ENCODE measurements around the gene CCL16. TPM values are rescaled to one million over a fixed set of nuclear protein-coding genes. Genes with fewer than 3 reads are reported as not detected.
"Not testable (repeated sequence)": the region's sequence is repeated elsewhere in the genome, so short reads cannot be mapped to it uniquely, and the experiment has no call there.

Gene CCL16
- total and polyA plus RNA-seq, 7 experiments from 2014 or later = not detected

- CTCF ChIA-PET = no interaction called here
- Histone ChIP-seq H3K4me1 (ENCODE audit: control insufficient read depth in 2 of 2, insufficient read depth in 2 of 2, low read length in 2 of 2) (peaks cover 0 to 13% of the 10 kb centered on the region in 2 donors), H3K4me3 (ENCODE audit: low read length) (no peak overlapping the region), H3K36me3 (ENCODE audit: control insufficient read depth in 2 of 3, insufficient read depth in 3 of 3, low read length in 3 of 3) (no peaks in the 10 kb centered on the region), H3K9me3 (ENCODE audit: control insufficient read depth in 2 of 3, low read length in 3 of 3) (no peaks in the 10 kb centered on the region), H3K27me3 (ENCODE audit: control insufficient read depth in 2 of 2, insufficient read depth in 2 of 2, low read length in 2 of 2) (no peaks in the 10 kb centered on the region), H3K27ac (ENCODE audit: low read depth, low read length) (no peak overlapping the region)
- H3K27me3 Mint-ChIP-seq = peaks cover 0 to 21% (median 0%) of the 10 kb centered on the region in 5 donors
- POLR2A ChIA-PET = no interaction called here
- ATAC-seq (no peak), DNase-seq (no peak)
- intact Hi-C loops (cut with micrococcal nuclease) = no loop called here
- H3K4me1 Mint-ChIP-seq = peaks cover 0 to 7% (median 6%) of the 10 kb centered on the region in 7 donors
- no peak overlapping the region for H3K4me3 Mint-ChIP-seq
- H3K27ac Mint-ChIP-seq = no peak overlapping the region
- no peaks in the 10 kb centered on the region for H3K36me3 Mint-ChIP-seq
- H3K9me3 Mint-ChIP-seq = no peaks in the 10 kb centered on the region
These were observed 20.7 kb upstream of the CCL16 start for GRCh38 chr17:36001862-36002603.

DNA sequence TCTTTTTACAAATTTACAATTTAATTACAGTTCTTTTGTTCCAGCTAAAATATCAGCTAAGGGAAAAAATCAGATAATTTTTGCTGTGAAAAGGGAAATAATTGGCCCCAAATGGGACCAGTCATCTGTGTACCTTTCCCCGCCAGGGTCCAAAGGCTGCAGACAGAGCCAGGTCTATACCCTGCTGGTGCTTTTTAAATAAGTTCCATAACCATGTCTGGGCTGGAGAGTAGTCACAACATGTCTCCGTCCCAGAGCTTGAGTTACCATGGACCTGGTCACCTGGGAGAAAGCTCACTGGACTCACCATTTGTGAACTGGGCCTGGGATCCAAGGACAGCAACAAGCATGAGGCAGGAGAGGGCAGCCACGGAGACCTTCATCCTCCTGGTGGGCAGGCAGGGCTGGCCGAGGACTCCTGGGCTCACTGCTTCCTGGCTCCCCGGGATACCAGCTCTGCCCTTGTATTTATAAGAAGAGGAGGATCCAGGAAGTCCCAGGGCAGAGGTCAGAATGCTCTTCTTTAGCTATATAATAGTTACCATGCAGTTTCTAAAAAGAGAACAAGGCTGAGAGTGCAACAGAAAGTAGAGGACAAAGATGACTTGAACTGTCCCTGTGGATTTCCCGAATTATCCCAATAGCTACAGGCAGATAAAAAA, 19.9 kb upstream of the CCL16 start, which contains the start of gene CCL15:
TSS of gene CCL15 (minus strand) at position 444 of the 662 bp plus-strand sequence. CDS start at position 383, 61 bp downstream.
- DNase-seq = no peak
- Mint-ChIP-seq H3K27ac (no peak within 1 kb of the TSS), H3K4me1 (peaks cover 0 to 7% (median 6%) of the 10 kb centered on the region in 7 donors), H3K4me3 (no peak within 1 kb of the TSS), H3K36me3 (no peaks in the 10 kb centered on the region), H3K9me3 (no peaks in the 10 kb centered on the region), H3K27me3 (peaks cover 0 to 27% (median 0%) of the 10 kb centered on the region in 5 donors)
- no peak for ATAC-seq
- Histone ChIP-seq H3K9me3 (ENCODE audit: control insufficient read depth in 2 of 3, low read length in 3 of 3) (no peaks in the 10 kb centered on the region), H3K36me3 (ENCODE audit: control insufficient read depth in 2 of 3, insufficient read depth in 3 of 3, low read length in 3 of 3) (no peaks in the 10 kb centered on the region), H3K27ac (ENCODE audit: low read depth, low read length) (no peak within 1 kb of the TSS), H3K4me3 (ENCODE audit: low read length) (no peak within 1 kb of the TSS), H3K4me1 (ENCODE audit: control insufficient read depth in 2 of 2, insufficient read depth in 2 of 2, low read length in 2 of 2) (peaks cover 0 to 13% of the 10 kb centered on the region in 2 donors), H3K27me3 (ENCODE audit: control insufficient read depth in 2 of 2, insufficient read depth in 2 of 2, low read length in 2 of 2) (no peaks in the 10 kb centered on the region)
- intact Hi-C loops (cut with micrococcal nuclease) = no loop called here
- POLR2A ChIA-PET = no interaction called here
- CTCF ChIA-PET = no interaction called here

GRCh38 chr17:36000732-36001109, 19.4 kb upstream of the CCL16 start:
- peaks cover 0 to 30% (median 0%) of the 10 kb centered on the region in 5 donors for H3K27me3 Mint-ChIP-seq
- Histone ChIP-seq H3K9me3 (ENCODE audit: control insufficient read depth in 2 of 3, low read length in 3 of 3) (no peaks in the 10 kb centered on the region), H3K27me3 (ENCODE audit: control insufficient read depth in 2 of 2, insufficient read depth in 2 of 2, low read length in 2 of 2) (no peaks in the 10 kb centered on the region), H3K36me3 (ENCODE audit: control insufficient read depth in 2 of 3, insufficient read depth in 3 of 3, low read length in 3 of 3) (no peaks in the 10 kb centered on the region), H3K27ac (ENCODE audit: low read depth, low read length) (no peak overlapping the region), H3K4me1 (ENCODE audit: control insufficient read depth in 2 of 2, insufficient read depth in 2 of 2, low read length in 2 of 2) (peaks cover 0 to 13% of the 10 kb centered on the region in 2 donors), H3K4me3 (ENCODE audit: low read length) (no peak overlapping the region)
- intact Hi-C loops (cut with micrococcal nuclease) = no loop called here
- POLR2A ChIA-PET = no interaction called here
- CTCF ChIA-PET = no interaction called here
- no peaks in the 10 kb centered on the region for H3K9me3 Mint-ChIP-seq
- ATAC-seq (no peak), DNase-seq (no peak)
- H3K27ac Mint-ChIP-seq = no peak overlapping the region
- H3K4me1 Mint-ChIP-seq = peaks cover 0 to 7% (median 6%) of the 10 kb centered on the region in 7 donors
- H3K36me3 Mint-ChIP-seq = no peaks in the 10 kb centered on the region
- H3K4me3 Mint-ChIP-seq = no peak overlapping the region

DNA sequence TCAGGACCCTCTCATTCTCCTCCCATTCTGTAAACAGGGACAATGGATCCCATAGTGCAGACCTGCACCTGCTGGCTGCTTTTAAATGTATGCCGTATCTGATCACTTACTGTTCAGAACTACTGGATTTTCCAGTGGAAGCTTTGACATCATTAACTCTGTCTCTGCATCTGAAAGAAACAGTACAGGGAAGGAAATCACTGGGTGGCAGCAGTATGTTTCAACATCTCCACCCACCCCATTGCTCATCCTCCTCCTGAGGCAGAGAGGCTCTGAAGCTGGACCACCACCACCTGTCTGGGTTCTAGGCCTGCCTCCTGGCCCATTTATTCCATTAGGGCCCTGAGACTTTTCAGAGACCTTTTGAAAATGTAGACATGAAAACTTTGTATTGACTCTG, 17.5 kb upstream of the CCL16 start:
- Histone ChIP-seq H3K9me3 (ENCODE audit: control insufficient read depth in 2 of 3, low read length in 3 of 3) (no peaks in the 10 kb centered on the region), H3K4me1 (ENCODE audit: control insufficient read depth in 2 of 2, insufficient read depth in 2 of 2, low read length in 2 of 2) (peaks cover 0 to under 1% of the 10 kb centered on the region in 2 donors), H3K27ac (ENCODE audit: low read depth, low read length) (no peak overlapping the region), H3K36me3 (ENCODE audit: control insufficient read depth in 2 of 3, insufficient read depth in 3 of 3, low read length in 3 of 3) (no peaks in the 10 kb centered on the region), H3K27me3 (ENCODE audit: control insufficient read depth in 2 of 2, insufficient read depth in 2 of 2, low read length in 2 of 2) (no peaks in the 10 kb centered on the region), H3K4me3 (ENCODE audit: low read length) (no peak overlapping the region)
- Mint-ChIP-seq H3K9me3 (no peaks in the 10 kb centered on the region), H3K27ac (no peak overlapping the region), H3K27me3 (peaks cover 0 to 37% (median 1%) of the 10 kb centered on the region in 5 donors), H3K4me1 (no peaks in the 10 kb centered on the region), H3K4me3 (no peak overlapping the region), H3K36me3 (no peaks in the 10 kb centered on the region)
- ChIA-PET POLR2A (no interaction called here), CTCF (no interaction called here)
- ATAC-seq = no peak
- intact Hi-C loops (cut with micrococcal nuclease) = no loop called here
- DNase-seq = no peak

DNA sequence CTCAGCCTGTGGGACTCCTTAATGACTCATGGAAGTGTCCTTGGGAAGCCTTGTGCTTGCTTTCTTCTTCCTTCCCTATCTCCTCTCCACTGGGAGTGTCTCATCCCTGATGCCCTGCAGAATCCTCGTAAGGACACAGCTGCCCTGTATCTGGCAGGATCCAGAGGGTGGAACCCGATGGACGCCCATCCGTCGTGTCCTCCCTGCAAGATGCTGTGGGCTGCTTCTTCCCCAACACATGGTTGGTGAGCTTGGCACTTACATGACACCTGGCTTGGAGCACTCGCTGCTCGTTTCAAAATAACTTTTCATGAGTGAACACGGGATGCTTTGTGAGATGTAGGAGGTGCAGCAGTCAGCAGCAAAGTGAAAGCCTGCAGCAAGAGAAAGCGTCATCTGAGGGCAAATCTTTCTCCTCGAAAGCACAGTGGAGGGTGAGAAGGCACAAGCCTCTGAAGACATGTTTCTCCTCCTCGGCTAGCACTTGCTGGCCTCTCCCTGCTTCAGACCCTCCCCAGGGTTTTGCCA, 16.8 kb upstream of the CCL16 start:
- Mint-ChIP-seq H3K27me3 (peaks cover 0 to 39% (median 4%) of the 10 kb centered on the region in 5 donors), H3K4me3 (no peak overlapping the region), H3K4me1 (no peaks in the 10 kb centered on the region), H3K27ac (no peak overlapping the region), H3K36me3 (no peaks in the 10 kb centered on the region), H3K9me3 (no peaks in the 10 kb centered on the region)
- DNase-seq (no peak), ATAC-seq (no peak)
- CTCF ChIA-PET = no interaction called here
- Histone ChIP-seq H3K9me3 (ENCODE audit: control insufficient read depth in 2 of 3, low read length in 3 of 3) (no peaks in the 10 kb centered on the region), H3K4me1 (ENCODE audit: control insufficient read depth in 2 of 2, insufficient read depth in 2 of 2, low read length in 2 of 2) (no peaks in the 10 kb centered on the region), H3K27ac (ENCODE audit: low read depth, low read length) (no peak overlapping the region), H3K36me3 (ENCODE audit: control insufficient read depth in 2 of 3, insufficient read depth in 3 of 3, low read length in 3 of 3) (no peaks in the 10 kb centered on the region), H3K27me3 (ENCODE audit: control insufficient read depth in 2 of 2, insufficient read depth in 2 of 2, low read length in 2 of 2) (no peaks in the 10 kb centered on the region), H3K4me3 (ENCODE audit: low read length) (no peak overlapping the region)
- POLR2A ChIA-PET = no interaction called here
- intact Hi-C loops (cut with micrococcal nuclease) = no loop called here

GRCh38 chr17:35995346-35995745, 14.0 kb upstream of the CCL16 start:
- H3K9me3 ChIP-seq (ENCODE audit: control insufficient read depth in 2 of 3, low read length in 3 of 3); CTCF ChIA-PET; H3K27ac Mint-ChIP-seq; H3K9me3 Mint-ChIP-seq; H3K27ac ChIP-seq (ENCODE audit: low read depth, low read length); H3K27me3 ChIP-seq (ENCODE audit: control insufficient read depth in 2 of 2, insufficient read depth in 2 of 2, low read length in 2 of 2); DNase-seq; H3K4me1 Mint-ChIP-seq; H3K36me3 ChIP-seq (ENCODE audit: control insufficient read depth in 2 of 3, insufficient read depth in 3 of 3, low read length in 3 of 3); H3K4me1 ChIP-seq (ENCODE audit: control insufficient read depth in 2 of 2, insufficient read depth in 2 of 2, low read length in 2 of 2); intact Hi-C loops (cut with micrococcal nuclease); H3K4me3 ChIP-seq (ENCODE audit: low read length); H3K36me3 Mint-ChIP-seq; H3K4me3 Mint-ChIP-seq; POLR2A ChIA-PET; ATAC-seq: not testable (repeated sequence)
- H3K27me3 Mint-ChIP-seq = peaks cover 10 to 37% (median 14%) of the 10 kb centered on the region in 5 donors
